ENCODE results near the gene SPTBN4. TPM values are rescaled to one million over a fixed set of nuclear protein-coding genes. Genes with fewer than 3 reads are reported as not detected.
"Not testable (repeated sequence)": the region's sequence is repeated elsewhere in the genome, so short reads cannot be mapped to it uniquely, and the experiment has no call there.

Gene SPTBN4
- total RNA-seq, 3 donors from 2014 or later: 1.3 to 1.6 (median 1.6) TPM

- Histone ChIP-seq H3K4me1 (peaks cover 0 to 19% of the 10 kb centered on the region in 2 donors), H3K27ac (no peak overlapping the region), H3K4me3 (no peak overlapping the region), H3K9me3 (no peaks in the 10 kb centered on the region), H3K27me3 (no peaks in the 10 kb centered on the region), H3K36me3 (no peaks in the 10 kb centered on the region)
- no peak for TF ChIP-seq POLR2AphosphoS5 (IDR thresholded peaks at IDR 0.05)
- no peak for TF ChIP-seq POLR2A (IDR thresholded peaks at IDR 0.05)
- TF ChIP-seq, protein P1, sequence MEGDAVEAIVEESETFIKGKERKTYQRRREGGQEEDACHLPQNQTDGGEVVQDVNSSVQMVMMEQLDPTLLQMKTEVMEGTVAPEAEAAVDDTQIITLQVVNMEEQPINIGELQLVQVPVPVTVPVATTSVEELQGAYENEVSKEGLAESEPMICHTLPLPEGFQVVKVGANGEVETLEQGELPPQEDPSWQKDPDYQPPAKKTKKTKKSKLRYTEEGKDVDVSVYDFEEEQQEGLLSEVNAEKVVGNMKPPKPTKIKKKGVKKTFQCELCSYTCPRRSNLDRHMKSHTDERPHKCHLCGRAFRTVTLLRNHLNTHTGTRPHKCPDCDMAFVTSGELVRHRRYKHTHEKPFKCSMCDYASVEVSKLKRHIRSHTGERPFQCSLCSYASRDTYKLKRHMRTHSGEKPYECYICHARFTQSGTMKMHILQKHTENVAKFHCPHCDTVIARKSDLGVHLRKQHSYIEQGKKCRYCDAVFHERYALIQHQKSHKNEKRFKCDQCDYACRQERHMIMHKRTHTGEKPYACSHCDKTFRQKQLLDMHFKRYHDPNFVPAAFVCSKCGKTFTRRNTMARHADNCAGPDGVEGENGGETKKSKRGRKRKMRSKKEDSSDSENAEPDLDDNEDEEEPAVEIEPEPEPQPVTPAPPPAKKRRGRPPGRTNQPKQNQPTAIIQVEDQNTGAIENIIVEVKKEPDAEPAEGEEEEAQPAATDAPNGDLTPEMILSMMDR (IDR thresholded peaks at IDR 0.05): no peak
- no peak for DNase-seq (ENCODE audit: low spot score in 2 of 2)
- intact Hi-C loops (cut with DNase I; ENCODE audit: low total_unique reads): no loop called here
Observed at GRCh38 chr19:40460185-40460584, 6.6 kb upstream of the SPTBN4 start.

DNA sequence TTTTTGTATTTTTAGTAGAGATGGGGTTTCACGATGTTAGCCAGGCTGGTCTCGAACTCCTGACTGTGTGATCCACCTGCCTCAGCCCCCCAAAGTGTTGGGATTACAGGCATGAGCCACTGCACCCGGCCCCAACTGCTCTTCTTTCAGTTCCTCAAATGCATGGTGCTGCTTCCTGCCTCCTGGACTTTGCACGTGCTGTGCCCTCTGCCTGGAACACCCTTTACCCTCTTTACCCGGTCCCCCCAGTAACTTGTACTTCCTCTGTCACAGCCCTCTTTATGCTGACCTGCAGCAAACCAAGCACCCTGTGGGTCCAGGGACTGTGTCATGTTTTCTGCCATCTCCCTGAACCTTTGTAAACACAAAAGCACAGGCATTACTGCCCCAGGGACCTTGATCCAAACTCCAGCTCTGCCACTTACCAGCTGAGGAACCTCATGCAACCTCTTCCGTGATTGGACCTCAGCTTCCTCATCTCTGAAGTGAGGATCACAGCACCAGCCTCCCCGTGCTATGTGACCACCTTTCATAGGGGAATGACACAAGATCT lies 5.1 kb upstream of the SPTBN4 start:
- Histone ChIP-seq H3K27me3 (no peaks in the 10 kb centered on the region), H3K9me3 (no peaks in the 10 kb centered on the region), H3K36me3 (no peaks in the 10 kb centered on the region), H3K27ac (peak overlapping the region in 1 of 2 donors; percentile 13), H3K4me3 (no peak overlapping the region), H3K4me1 (peaks cover 0 to 19% of the 10 kb centered on the region in 2 donors)
- intact Hi-C loops (cut with DNase I; ENCODE audit: low total_unique reads): no loop called here
- DNase-seq (ENCODE audit: low spot score in 2 of 2): peak; percentile 40 to 63
- TF ChIP-seq, protein P1 (IDR thresholded peaks at IDR 0.05): no peak
- TF ChIP-seq POLR2A (IDR thresholded peaks at IDR 0.05) (no peak), POLR2AphosphoS5 (IDR thresholded peaks at IDR 0.05) (no peak)

DNA sequence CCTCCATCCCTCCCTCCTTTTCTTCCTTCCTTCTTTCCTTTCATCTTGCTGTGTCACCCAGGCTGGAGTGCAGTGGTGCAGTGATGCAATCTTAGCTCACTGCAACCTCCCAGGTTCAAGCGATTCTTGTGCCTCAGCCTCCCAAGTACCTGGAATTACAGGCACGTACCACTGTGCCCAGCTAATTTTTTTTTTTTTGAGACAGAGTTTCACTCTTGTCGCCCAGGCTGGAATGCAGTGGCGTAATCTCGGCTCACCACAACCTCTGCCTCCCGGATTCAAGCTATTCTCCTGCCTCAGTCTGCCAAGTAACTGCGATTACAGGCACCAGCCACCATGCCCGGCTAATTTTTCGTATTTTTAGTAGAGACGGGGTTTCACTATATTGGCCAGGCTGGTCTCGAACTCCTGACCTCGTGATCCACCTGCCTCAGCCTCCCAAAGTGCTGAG lies 3.2 kb upstream of the SPTBN4 start:
- DNase-seq (ENCODE audit: low spot score in 2 of 2): peak in 1 of 2 donors; percentile 82
- H3K9me3 ChIP-seq; H3K36me3 ChIP-seq; H3K27me3 ChIP-seq; intact Hi-C loops (cut with DNase I; ENCODE audit: low total_unique reads): not testable (repeated sequence)
- Histone ChIP-seq H3K4me3 (peak overlapping the region; percentile 22 to 78 (median 61)), H3K27ac (peak overlapping the region; percentile 92 to 97), H3K4me1 (peaks cover 3 to 19% of the 10 kb centered on the region in 2 donors)
- TF ChIP-seq, protein P1 (IDR thresholded peaks at IDR 0.05): peak in 1 of 3 donors; percentile 46
- peak in 1 of 3 donors; percentile 49 for TF ChIP-seq POLR2AphosphoS5 (IDR thresholded peaks at IDR 0.05)

GRCh38 chr19:40464059-40465024 lies 2.5 kb upstream of the SPTBN4 start:
- Histone ChIP-seq H3K4me3 (peak overlapping the region; percentile 61 to 78 (median 78)), H3K27ac (peak overlapping the region; percentile 92 to 97), H3K36me3 (no peaks in the 10 kb centered on the region), H3K27me3 (no peaks in the 10 kb centered on the region), H3K9me3 (no peaks in the 10 kb centered on the region), H3K4me1 (peaks cover 3 to 19% of the 10 kb centered on the region in 2 donors)
- TF ChIP-seq POLR2AphosphoS5 (IDR thresholded peaks at IDR 0.05) (peak in 1 of 3 donors; percentile 29), POLR2A (IDR thresholded peaks at IDR 0.05) (no peak)
- TF ChIP-seq, protein P1 (IDR thresholded peaks at IDR 0.05): peak; percentile 79 to 82 (median 81)
- intact Hi-C loops (cut with DNase I; ENCODE audit: low total_unique reads): no loop called here
- DNase-seq (ENCODE audit: low spot score in 2 of 2): peak; percentile 75 to 86
